ENCODE data around the gene SMR3B. TPM values are rescaled to one million over a fixed set of nuclear protein-coding genes. Genes with fewer than 3 reads are reported as not detected.

Gene SMR3B
- polyA plus RNA-seq, 1 of the 3 experiments (the other 2 are of a cell fraction) = not detected

GRCh38 chr4:70360460-70360859 is 22.5 kb upstream of the SMR3B start, which contains the start of gene SMR3A:
Gene SMR3A (plus strand): TSS chr4:70360760. CDS start chr4:70362116, 1,356 bp downstream.
- Histone ChIP-seq H3F3A (replicated peaks; ENCODE audit: insufficient read depth) (no peaks in the 10 kb centered on the region), H3K9me2 (no peaks in the 10 kb centered on the region), H3K4me2 (no peak within 1 kb of the TSS), H3K9ac (no peak within 1 kb of the TSS), H3K4me1 (ENCODE audit: control insufficient read depth in 1 of 2, insufficient read depth in 2 of 2, low read depth in 1 of 2, low read length in 1 of 2) (no peaks in the 10 kb centered on the region), H3K79me2 (ENCODE audit: insufficient read depth) (no peaks in the 10 kb centered on the region), H3K36me3 (replicated peaks in 1 of 2; ENCODE audit: control insufficient read depth in 1 of 2, insufficient read depth in 2 of 2, low read length in 1 of 2) (no peaks in the 10 kb centered on the region), H3K9me3 (no peaks in the 10 kb centered on the region), H2AFZ (ENCODE audit: low read depth) (no peak within 1 kb of the TSS), H3K27ac (ENCODE audit: low read depth in 2 of 2, low read length in 1 of 2) (no peak within 1 kb of the TSS), H3K4me3 (ENCODE audit: low read depth in 2 of 2, low read length in 1 of 2) (no peak within 1 kb of the TSS), H3K27me3 (ENCODE audit: insufficient read depth) (no peaks in the 10 kb centered on the region), H4K20me1 (ENCODE audit: insufficient read depth) (no peaks in the 10 kb centered on the region)
- ChIA-PET POLR2A (no interaction called here), CTCF (no interaction called here)
- DNase-seq = no peak
- TF ChIP-seq GATA2 (CRISPR knock-in tag; IDR thresholded peaks at IDR 0.05) (no peak), TAF1 (IDR thresholded peaks at IDR 0.05; ENCODE audit: borderline replicate concordance, low read depth, low read length) (no peak), NRF1 (IDR thresholded peaks at IDR 0.05; ENCODE audit: low read depth, low read length) (no peak), SMC3 (IDR thresholded peaks at IDR 0.05; ENCODE audit: low read depth, low read length) (no peak), RCOR1 (IDR thresholded peaks at IDR 0.05; ENCODE audit: low read length) (no peak), FOSL2 (IDR thresholded peaks at IDR 0.05; ENCODE audit: borderline replicate concordance, low read depth) (no peak), RFX5 (IDR thresholded peaks at IDR 0.05; ENCODE audit: low read length) (no peak), EZH2phosphoT487 (IDR thresholded peaks at IDR 0.05; ENCODE audit: borderline replicate concordance, low read depth) (no peak), USF1 (IDR thresholded peaks at IDR 0.05; ENCODE audit: borderline replicate concordance, low read depth) (no peak), FOXM1 (IDR thresholded peaks at IDR 0.05; ENCODE audit: low read depth) (no peak), NFIC (IDR thresholded peaks at IDR 0.05; ENCODE audit: borderline replicate concordance) (no peak), PBX3 (IDR thresholded peaks at IDR 0.05) (no peak), GABPA (IDR thresholded peaks at IDR 0.05; ENCODE audit: low read depth) (no peak), TEAD4 (IDR thresholded peaks at IDR 0.05; ENCODE audit: borderline replicate concordance, insufficient read depth) (no peak)
- 19% methylated on average over 3 of the region's 3 CpGs for WGBS (ENCODE audit: low lambda C conversion rate)

- POLR2A ChIA-PET = no interaction called here
- Histone ChIP-seq H4K20me1 (ENCODE audit: insufficient read depth) (no peaks in the 10 kb centered on the region), H3K9me2 (no peaks in the 10 kb centered on the region), H3F3A (replicated peaks; ENCODE audit: insufficient read depth) (no peaks in the 10 kb centered on the region), H3K79me2 (ENCODE audit: insufficient read depth) (no peaks in the 10 kb centered on the region), H3K4me3 (ENCODE audit: low read depth in 2 of 2, low read length in 1 of 2) (no peak overlapping the region), H3K27me3 (ENCODE audit: insufficient read depth) (no peaks in the 10 kb centered on the region), H2AFZ (ENCODE audit: low read depth) (no peak overlapping the region), H3K27ac (ENCODE audit: low read depth in 2 of 2, low read length in 1 of 2) (no peak overlapping the region), H3K4me1 (ENCODE audit: control insufficient read depth in 1 of 2, insufficient read depth in 2 of 2, low read depth in 1 of 2, low read length in 1 of 2) (no peaks in the 10 kb centered on the region), H3K9me3 (no peaks in the 10 kb centered on the region), H3K4me2 (no peak overlapping the region), H3K36me3 (replicated peaks in 1 of 2; ENCODE audit: control insufficient read depth in 1 of 2, insufficient read depth in 2 of 2, low read length in 1 of 2) (no peaks in the 10 kb centered on the region), H3K9ac (no peak overlapping the region)
- CTCF ChIA-PET = interaction anchor here (1.1 kb wide), 1 partner anchor 12 kb away, joined by 3 read pairs; no protein-coding TSS in a partner anchor
- no peak for DNase-seq
- WGBS (ENCODE audit: low lambda C conversion rate) = 23% methylated on average over 5 of the region's 5 CpGs
- TF ChIP-seq RFX5 (IDR thresholded peaks at IDR 0.05; ENCODE audit: low read length) (no peak), JUND (IDR thresholded peaks at IDR 0.05) (no peak), CTCF (IDR thresholded peaks at IDR 0.05) (no peak), GABPA (IDR thresholded peaks at IDR 0.05; ENCODE audit: low read depth) (no peak), POLR2AphosphoS5 (IDR thresholded peaks at IDR 0.05; ENCODE audit: low read depth, low read length) (no peak), GATA2 (CRISPR knock-in tag; IDR thresholded peaks at IDR 0.05) (no peak), CHD2 (IDR thresholded peaks at IDR 0.05; ENCODE audit: low read length, partially characterized antibody) (no peak), TAF1 (IDR thresholded peaks at IDR 0.05; ENCODE audit: borderline replicate concordance, low read depth, low read length) (no peak)
- TF ChIP-seq, protein P1, sequence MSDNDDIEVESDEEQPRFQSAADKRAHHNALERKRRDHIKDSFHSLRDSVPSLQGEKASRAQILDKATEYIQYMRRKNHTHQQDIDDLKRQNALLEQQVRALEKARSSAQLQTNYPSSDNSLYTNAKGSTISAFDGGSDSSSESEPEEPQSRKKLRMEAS (IDR thresholded peaks at IDR 0.05; ENCODE audit: low read depth) = no peak
- TF ChIP-seq, protein P2, sequence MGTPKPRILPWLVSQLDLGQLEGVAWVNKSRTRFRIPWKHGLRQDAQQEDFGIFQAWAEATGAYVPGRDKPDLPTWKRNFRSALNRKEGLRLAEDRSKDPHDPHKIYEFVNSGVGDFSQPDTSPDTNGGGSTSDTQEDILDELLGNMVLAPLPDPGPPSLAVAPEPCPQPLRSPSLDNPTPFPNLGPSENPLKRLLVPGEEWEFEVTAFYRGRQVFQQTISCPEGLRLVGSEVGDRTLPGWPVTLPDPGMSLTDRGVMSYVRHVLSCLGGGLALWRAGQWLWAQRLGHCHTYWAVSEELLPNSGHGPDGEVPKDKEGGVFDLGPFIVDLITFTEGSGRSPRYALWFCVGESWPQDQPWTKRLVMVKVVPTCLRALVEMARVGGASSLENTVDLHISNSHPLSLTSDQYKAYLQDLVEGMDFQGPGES (IDR thresholded peaks at IDR 0.05; ENCODE audit: low read depth, low read length) = no peak
Observed at GRCh38 chr4:70364002-70364401, 18.9 kb upstream of the SMR3B start.

Data from SK-N-SH (cell line).